ENCODE measurements around the gene IFI16. TPM values are rescaled to one million over a fixed set of nuclear protein-coding genes. Genes with fewer than 3 reads are reported as not detected.
"Not testable (repeated sequence)": the region's sequence is repeated elsewhere in the genome, so short reads cannot be mapped to it uniquely, and the experiment has no call there.

IFI16 gene
- polyA plus RNA-seq (2013, experiment 1 of 2; ENCODE audit: insufficient read length): 83.2 TPM
- 92.2 TPM for polyA plus RNA-seq (2013, experiment 2 of 2; ENCODE audit: insufficient read length)

DNA sequence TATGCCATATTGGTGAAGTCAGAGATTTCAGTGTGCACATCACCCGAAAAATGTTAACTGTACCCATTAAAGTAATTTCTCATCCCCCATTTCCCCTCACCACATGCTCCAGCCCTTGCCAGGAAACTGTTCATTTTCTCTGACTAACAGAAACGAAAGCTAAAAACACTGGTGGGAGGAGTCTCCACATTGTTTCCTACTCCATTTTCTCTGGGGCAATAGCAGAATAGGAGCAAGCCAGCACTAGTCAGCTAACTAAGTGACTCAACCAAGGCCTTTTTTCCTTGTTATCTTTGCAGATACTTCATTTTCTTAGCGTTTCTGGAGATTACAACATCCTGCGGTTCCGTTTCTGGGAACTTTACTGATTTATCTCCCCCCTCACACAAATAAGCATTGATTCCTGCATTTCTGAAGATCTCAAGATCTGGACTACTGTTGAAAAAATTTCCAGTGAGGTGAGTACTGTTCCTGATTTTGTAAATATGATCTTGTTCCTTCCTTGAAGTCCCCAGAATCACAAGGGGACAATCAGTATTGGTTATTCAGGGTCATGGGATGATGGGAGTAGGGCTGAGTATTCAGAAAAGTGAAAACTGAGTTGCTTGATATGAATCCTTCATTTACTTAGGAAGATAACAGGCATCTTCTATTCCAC, at the start of gene IFI16:
IFI16 (plus strand) TSS at position 204 of the 658 bp plus-strand sequence. CDS start 4,774 bp downstream, outside the sequence.
- DNase-seq: peak; percentile 95

DNA sequence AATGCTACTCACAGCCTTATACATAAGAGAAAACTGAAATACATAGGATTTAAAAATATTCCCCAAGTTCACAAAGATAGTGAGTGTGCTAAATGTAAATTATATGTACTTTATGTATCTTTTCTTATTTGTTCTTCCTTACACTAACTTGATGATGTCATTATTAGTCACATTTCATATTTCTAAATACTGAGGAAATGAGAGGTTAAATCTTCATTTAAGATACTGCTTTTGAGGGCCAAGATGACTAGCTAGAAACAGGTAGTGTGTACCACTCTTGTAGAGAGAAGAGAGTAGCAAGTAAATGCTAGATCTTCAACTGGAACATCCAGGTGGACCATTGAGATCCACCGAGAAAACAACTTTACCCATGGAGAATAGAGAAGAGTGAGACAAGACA, 48.5 kb upstream of the IFI16 start:
- no peak for DNase-seq

DNA sequence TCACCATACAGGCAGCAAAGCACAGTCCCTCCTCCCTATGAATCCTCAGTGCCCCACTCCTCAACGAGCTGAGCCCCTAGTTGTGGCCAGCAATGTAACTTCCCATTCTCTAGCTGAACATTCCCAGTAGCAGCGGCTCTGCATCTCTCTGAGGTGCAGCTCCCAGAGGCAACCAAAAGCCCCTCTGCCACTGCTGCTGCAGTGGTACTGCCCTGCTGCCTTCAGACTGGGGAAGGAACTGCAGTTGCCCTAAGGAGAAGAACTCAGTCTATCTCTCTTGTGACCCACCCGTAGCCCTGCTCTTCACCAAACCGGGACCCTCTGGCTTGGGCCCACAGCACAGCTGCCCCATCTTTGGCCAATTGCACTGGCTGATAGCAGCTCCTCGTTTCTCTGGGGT, 46.7 kb upstream of the IFI16 start:
- no peak for DNase-seq

DNA sequence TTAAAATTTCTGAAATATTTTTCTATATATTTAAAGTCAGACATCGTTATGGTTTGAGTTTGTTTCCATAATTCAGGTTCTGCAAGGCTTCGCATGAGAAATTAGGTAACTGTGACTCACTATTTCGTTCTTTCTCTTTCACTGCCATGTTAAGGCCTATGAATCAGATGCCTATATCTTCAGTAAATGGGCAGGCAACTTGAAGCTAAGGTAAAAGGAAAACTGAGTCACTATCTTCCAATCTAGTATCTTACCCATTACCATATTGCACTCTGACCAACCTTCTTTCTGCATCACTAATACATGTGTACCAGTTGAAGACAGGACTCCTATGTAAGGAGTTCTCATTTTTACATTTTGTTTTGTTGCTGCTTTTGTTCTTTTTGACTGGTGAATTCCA, 40.5 kb upstream of the IFI16 start:
- DNase-seq: no peak

DNA sequence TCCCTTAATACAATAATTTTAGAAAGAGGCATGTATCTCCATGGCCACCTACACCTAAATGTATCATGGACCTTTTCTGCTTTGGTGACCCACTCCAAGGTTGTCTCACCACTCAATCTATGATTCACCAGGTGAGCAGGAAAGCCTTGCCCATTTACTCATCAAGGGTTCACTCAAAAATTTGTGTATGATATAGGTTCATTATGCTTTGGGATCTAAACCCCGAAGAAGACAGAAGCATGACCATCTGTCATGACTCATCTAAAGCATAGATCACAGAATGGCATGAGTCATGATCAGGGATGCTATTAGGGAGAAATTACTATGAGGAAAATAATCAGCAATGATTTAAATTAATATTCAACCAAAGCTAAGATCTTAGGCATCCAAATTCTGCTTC, 39.9 kb upstream of the IFI16 start:
- DNase-seq: no peak

DNA sequence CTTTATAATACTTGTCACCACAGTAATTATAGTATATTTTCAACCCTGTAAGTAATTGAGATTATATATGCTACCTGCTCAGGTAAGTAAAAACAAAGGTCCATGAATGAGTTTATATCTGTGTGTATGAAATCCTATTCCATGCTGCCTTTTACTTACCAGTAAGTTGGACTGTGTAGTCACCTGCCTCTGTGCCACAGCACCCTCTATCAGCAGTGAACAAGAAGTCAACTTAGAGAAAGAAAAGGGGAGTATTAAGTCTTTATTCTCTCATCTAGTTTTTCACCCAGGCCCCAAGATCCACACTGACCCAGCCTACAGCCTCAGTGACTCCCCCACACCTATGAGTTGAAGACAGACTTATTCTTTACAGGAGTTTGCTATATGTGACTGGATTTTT, 36.9 kb upstream of the IFI16 start:
- DNase-seq: no peak

DNA sequence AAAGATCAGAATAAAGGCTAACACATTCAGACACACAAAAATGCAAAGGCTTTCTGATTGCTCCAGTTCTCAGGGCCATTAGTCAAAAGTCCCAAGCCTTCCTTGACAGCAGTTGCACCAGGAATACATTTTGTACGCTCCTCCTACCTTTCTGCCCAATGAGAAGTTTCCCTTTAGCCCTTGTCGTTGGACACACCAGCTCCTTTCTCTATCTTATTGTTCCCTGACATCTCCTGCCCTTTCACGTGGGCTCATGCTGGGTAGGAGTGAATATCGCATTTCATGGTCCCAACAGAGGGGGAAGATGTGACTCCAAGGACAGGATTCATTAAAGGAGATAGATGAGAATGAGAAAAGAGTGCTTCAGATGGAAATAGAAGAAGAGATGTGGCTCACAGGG, 33.5 kb upstream of the IFI16 start:
- DNase-seq: no peak

DNA sequence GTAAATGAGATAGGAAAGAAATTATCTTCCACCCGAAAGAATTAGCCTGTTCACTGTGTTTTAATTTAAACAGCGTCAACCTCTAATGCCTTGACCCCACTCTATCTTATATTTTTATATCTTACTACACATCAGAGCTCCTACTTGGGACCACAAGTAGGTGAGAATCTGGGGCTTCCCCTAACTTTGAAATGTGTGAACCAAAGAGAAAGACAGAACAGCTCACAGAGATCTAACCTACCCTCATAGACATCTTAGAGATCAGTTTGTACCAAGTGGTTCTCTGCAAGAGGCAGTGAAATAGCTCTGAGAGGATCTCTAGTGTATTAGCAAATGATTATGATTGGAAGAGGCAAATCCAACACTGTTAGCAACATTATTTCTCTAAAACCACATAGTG, 31.0 kb upstream of the IFI16 start:
- DNase-seq: no peak

DNA sequence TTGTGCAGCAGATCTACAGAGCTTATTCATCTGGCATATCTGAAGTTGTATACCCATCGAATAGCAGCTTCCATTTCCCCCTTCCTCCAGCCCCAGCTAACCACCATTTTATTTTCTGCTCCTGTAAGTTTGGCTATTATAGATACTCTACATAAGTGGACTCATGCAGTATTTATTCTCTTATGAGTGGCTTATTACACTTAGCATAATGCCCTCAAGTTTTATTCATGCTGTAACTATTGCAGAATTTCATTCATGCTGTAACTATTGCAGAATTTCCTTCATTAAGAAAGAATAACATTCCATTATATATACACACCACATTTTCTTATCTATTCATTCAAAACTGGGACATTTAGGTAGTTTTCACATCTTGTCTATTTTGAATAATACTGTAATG, 30.5 kb upstream of the IFI16 start:
- DNase-seq: no peak

DNA sequence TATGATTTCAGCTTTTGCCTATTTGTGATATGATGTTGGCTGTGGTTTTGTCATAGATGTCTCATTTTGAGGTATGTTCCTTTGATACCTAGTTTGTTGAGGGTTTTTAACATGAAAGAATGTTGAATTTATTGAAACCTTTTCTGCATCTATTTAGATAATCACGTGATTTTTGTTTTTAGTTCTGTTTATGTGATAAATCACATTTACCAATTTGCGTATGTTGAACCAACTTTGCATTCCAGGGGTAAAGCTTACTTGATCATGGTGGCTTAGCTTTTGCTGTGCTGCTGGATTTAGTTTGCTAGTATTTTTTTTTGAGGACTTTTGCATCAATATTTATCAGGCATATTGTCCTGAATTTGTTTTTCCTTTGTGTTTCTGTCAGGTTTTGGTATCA, 26.5 kb upstream of the IFI16 start:
- no peak for DNase-seq

DNA sequence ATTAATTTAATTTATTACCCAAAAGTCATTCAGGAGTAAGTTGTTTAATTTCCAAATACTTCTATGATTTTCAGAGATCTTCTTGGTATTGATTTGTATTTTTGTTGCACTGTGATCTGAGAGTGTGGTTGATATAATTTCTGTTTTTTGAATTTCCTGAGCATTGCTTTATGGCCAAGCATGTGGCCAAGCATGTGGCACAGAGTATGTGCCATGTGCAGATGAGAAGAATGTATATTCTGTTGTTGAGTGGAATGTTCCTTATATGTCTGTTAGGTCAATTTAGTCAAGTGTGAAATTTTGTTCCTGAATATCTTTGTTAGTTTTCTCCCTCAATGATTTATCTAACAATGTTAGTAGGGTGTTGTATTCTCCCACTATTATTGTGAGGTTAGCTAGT, 25.3 kb upstream of the IFI16 start:
- no peak for DNase-seq

DNA sequence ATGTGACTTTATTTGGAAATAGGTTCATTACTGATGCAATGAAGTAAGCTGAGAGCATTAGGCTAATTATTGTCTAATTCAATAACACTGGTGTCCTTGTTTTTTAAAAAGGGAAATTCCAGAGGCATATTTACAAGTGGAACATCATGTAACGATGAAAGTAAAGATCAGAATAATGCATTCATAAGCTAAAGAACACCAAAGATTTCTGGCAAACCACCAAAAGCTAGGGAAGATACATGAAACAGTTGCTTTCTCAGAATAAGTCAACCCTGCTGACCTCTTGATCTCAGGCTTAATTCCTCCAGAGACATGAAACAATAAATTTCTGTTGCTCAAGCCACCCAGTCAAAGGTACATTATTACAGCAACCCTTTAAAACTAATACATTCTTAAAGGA, 20.3 kb upstream of the IFI16 start:
- DNase-seq: no peak

DNA sequence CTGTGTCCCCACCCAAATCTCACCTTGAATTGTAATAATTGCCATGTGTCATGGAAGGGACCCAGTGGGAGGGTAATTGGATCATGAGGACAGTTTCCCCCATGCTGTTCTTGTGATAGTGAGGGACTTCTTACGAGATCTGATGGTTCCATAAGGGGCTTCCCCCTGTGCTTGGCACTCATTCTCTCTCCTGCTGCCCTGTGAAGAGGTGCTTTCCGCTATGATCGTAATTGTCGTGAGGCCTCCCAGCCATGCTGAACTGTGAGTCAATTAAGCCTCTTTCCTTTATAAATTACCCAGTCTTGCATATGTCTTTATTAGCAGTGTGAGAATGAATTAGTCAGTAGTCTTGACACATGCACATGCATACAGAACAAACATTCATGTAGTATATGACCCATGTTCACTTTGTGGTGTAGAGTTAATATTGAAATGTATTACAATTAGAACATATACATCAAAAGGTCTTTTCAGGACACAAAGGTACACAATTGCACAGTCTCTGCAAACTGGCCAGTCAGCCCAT, 16.9 kb upstream of the IFI16 start:
- DNase-seq: no peak

DNA sequence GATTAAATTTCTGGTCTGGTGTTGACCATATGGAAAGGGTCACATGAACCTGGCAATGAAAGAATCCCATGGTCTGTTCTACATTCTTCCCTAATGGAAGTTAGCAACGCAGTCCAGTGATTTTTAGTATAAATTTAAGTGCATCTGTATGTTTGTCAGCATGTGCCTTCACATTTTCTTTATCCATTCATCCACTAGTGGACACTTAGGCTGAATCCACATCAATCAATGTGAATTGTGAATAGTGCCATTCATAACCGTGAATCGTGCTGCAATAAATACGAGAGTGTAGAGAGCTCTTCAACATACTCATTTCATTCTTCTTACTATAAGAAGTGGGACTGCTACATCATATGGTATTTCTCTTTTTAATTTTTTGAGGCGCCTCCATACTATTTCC, 12.7 kb upstream of the IFI16 start:
- DNase-seq: no peak

DNA sequence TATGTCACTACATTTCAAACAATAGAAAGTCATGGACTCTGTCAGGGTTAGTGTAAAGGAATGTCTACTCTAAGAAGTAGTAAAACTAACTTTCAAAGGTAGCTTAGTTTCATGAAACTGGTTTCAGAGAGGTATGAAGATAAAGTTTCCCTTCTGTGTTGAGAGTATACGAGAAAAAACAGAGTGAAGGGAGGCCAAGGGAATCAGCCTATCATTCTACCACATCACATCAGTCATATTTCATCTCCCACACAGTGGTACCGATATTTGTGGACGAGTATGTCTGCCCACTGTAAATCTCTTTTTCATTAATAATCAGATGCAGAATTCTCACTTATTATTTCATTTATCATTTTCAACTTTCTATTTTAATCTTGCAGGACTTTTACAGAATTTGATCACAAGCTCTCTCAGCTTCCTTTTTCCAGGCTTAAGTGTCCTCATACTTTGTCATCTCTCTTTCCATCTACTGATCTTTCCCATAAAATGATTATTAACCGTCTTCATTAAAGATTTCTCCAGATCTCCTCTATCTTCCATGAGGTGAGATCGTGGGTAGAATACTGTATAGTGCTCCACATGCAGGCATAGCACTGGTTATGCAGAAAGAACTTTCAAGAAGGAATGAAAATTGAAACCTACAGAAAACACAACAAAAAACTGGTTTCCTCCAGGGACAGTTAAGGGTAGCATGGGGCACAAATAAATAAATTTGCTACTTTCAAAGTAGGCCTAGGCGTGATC, 11.5 kb upstream of the IFI16 start:
- no peak for DNase-seq

DNA sequence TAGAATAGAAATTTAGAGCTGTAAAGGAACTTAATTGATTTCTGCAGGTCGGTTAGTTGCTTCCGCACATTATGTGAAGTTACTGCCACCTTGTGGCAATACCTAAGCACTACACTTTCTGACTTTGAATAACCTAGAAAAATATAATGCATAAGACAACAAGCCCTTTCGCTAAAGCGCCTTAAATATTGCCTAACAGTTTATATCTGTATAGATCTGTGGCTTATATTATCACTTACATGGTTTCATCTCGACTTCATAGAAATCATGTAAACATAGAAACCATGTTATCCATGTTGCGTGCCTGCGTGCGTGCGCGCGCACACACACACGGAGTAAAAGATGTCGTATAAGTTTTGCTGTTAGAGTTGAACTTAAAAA, 10.9 kb upstream of the IFI16 start:
- DNase-seq: peak; percentile 63

DNA sequence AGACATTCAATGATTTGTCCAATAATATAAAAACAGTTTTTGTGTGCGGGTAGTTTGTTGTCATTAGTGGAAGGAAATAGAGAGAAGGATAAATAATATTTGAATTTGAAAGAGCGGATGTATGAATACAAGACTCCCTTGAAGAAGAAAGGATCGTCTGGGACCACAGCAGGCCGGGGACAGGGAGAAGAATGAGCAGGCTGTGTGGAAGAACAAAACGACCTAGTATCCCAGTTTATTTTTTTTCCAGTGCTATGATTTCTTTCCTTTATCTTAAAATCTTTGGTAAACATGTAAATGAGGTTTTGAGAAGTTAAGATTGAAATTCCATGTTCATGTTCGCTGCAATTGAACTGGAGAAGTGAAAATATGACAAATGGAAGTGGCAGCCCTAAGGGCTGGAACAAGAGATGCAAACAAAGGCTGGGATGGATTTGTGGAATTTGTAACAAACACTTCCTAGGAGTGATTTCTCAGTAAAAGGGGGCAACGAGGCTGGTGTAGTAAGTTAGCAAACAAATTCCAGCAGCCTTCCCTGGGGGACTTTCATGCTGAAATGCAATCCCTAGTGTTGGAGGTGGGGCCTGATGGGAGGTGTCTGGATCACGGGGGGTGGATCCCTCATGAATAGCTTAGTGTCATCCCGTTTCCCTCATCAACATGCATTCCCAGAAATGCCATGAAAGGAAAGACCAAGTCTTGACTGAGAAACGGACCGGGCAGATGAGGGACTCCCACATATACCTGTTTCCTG, 10.2 kb upstream of the IFI16 start:
- peak; percentile 98 for DNase-seq

DNA sequence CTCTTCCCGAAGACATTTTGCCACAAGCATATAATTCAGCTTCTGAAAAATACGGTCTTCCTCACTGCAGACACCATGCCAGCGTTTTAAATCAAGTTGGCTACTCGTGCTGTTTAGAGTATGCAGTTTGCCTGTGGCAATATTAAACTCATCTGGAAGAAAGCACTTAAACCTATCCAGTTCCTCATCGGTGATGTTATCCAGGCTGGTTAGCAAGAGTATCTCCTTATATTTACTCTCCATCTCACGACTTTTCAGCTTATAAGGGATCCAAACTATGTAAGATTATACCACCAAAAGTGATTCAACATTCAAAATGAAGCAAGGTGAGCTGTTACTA, 9.7 kb upstream of the IFI16 start:
- DNase-seq: no peak

DNA sequence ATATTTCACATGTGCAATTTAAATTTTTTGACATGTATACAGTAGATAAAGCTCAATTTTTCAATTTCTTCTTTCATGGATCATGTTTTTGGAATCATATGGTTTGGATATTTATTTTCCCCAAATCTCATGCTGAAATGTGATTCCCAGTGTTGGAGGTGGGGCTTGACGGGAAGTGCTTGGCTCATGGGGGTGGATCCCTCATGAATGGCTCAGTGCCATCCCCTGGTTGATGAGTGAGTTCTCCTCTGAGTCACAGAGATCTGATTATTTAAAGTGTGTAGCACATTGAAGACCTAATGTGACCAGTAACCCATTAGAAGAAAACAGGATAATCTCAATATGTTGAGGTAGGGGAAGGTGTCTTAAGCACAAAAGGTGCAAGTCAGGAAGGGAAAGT, 9.1 kb upstream of the IFI16 start:
- peak; percentile 95 for DNase-seq

DNA sequence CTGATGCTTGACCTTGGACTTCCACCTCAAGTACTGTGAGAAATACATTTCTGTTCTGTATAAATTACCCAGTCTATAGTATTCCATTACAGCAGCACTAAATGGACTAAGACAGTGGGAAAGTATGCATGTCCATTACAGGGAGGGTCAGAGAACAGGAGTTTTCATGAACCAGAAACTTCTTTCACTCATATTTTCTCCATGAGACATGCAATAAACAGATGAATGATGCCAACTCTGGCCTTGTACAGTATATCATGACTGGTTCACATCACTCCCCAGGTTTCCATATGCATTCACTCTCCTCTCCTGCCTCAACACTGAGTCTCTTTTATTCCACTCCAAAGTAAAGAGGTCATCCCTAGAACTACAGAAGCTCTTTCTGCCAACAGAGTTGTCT, 4.5 kb upstream of the IFI16 start:
- DNase-seq: peak; percentile 10

DNA sequence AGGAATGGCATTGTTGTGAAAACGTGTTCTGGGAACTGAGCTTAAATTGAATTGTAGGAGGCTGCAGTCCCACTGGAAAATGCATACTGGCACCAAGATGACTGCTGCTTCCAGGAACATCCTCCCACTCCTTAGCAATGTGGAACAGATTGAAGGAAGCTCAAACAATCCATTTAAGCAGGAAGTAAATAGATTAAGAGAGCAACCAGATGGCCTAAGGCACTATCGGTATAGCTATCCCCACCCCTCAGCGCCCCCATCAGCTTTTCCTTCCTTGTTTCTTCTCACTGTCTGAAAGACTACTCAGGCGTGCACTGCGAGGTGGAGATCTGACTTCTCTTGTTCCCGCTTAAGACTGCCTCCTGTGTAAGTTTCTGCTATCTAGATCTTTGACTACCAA, 4.0 kb upstream of the IFI16 start:
- DNase-seq: no peak

DNA sequence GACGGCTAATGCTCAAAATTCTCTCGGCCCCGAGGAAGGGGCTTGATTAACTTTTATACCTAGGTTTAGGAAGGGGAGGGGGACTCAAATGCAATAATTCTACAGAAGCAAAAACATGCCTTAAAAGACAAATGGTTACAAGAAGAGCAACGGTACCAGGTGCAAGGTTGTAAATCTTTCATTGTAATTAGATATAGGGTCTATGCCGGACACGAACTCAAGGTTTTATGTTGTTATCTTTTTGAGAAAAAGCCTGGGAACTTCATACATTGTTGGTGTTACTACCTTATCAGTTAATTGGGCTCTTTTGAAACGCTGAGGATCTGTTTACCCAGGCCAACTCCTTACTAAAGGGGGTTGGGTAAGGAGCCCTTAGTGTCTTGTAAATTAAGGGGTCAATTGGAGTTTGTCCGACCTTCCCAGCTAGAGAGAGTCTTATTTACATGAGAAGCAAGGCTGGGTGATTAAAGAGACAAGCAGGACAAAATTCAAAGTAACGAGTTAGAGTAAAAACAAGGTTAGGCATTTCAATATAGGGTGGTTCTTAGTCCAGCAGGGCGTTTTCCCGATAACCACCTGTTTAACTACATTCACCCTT, 3.4 kb upstream of the IFI16 start:
- DNase-seq: not testable (repeated sequence)

DNA sequence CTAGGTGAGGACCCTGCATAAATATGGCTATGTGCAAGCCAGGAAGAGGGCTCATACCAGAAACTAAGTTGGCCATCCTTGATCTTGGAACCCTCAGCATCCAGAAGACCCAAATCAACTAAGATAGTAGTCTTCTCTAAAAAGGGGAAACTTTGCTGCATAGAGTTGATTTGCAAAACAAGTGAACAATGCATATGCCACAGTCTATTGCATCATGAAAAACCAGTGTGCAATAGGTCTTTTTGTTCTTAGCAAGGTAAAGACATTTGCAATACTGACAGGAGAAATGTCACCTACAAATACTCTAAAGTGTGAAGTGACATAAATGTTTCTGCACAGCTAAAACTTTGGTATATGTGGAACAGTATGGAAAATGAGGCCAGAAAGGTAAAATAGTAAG, 2.0 kb upstream of the IFI16 start:
- DNase-seq: no peak
